ENCODE results near the gene CGB7. TPM values are rescaled to one million over a fixed set of nuclear protein-coding genes. Genes with fewer than 3 reads are reported as not detected.
A peak's percentile ranks its signal among the peaks of the same experiment; 100 is the strongest.

Gene CGB7
- total and polyA plus RNA-seq, 2 of the 13 experiments (the other 11 are each of a cell fraction or from before 2014, with no cell fraction given): 0.07 TPM; not detected in 1

- TF ChIP-seq ZNF275 (CRISPR knock-in tag; IDR thresholded peaks at IDR 0.05; ENCODE audit: borderline replicate concordance) (no peak), GPN1 (CRISPR knock-in tag; IDR thresholded peaks at IDR 0.05; ENCODE audit: borderline replicate concordance) (no peak), ZNF687 (CRISPR knock-in tag; IDR thresholded peaks at IDR 0.05) (peak; percentile 74), ARID4A (CRISPR knock-in tag; IDR thresholded peaks at IDR 0.05; ENCODE audit: borderline replicate concordance) (peak; percentile 24; the same call in 1 of the 2 replicates), UBTF (CRISPR knock-in tag; IDR thresholded peaks at IDR 0.05) (peak; percentile 66), ZFP36L1 (CRISPR knock-in tag; IDR thresholded peaks at IDR 0.05) (no peak), TFDP1 (CRISPR knock-in tag; IDR thresholded peaks at IDR 0.05; ENCODE audit: borderline replicate concordance) (no peak), ZUFSP (CRISPR knock-in tag; IDR thresholded peaks at IDR 0.05; ENCODE audit: borderline replicate concordance) (no peak), DMAP1 (CRISPR knock-in tag; IDR thresholded peaks at IDR 0.05) (no peak)
These were observed 1.2 kb downstream of the CGB7 start (continued) for GRCh38 chr19:49056101-49056901.
